Endothelial cell (in vitro differentiated cells): ENCODE results near the gene RCL1. TPM values are rescaled to one million over a fixed set of nuclear protein-coding genes. Genes with fewer than 3 reads are reported as not detected.
A peak's percentile ranks its signal among the peaks of the same experiment; 100 is the strongest.

Experiments used
- DNase-seq: peaks from one replicate; pipeline ENCODE4 v3.0.0; 2021; ENCODE audit warnings: low spot score
- H3K27ac Mint-ChIP-seq: one replicate; pipeline ENCODE4 v1.8.0; 2021; ENCODE audit warnings: mixed read lengths, inconsistent platforms; ENCODE audit not compliant: unreplicated experiment
- H3K27me3 Mint-ChIP-seq: one replicate; pipeline ENCODE4 v1.8.0; 2021; ENCODE audit warnings: mild to moderate bottlenecking, moderate library complexity, mixed read lengths, inconsistent platforms; ENCODE audit not compliant: unreplicated experiment
- H3K36me3 Mint-ChIP-seq: one replicate; pipeline ENCODE4 v1.8.0; 2021; ENCODE audit warnings: mild to moderate bottlenecking, low read depth, mixed read lengths, inconsistent platforms; ENCODE audit not compliant: unreplicated experiment
- H3K4me1 Mint-ChIP-seq: one replicate; pipeline ENCODE4 v1.8.0; 2021; ENCODE audit warnings: mild to moderate bottlenecking, mixed read lengths, inconsistent platforms; ENCODE audit not compliant: unreplicated experiment
- H3K4me3 Mint-ChIP-seq: one replicate; pipeline ENCODE4 v1.8.0; 2021; ENCODE audit warnings: mild to moderate bottlenecking, mixed read lengths, inconsistent platforms; ENCODE audit not compliant: unreplicated experiment
- H3K9me3 Mint-ChIP-seq: one replicate; pipeline ENCODE4 v1.8.0; 2021; ENCODE audit warnings: mixed read lengths, inconsistent platforms; ENCODE audit not compliant: unreplicated experiment
- CTCF ChIP-seq: fragments of 200-600 bp; sonication (generic); IDR thresholded peaks from one replicate; pipeline ENCODE4 v1.5.0; 2021; ENCODE audit warnings: antibody characterized with exemption; ENCODE audit not compliant: unreplicated experiment
- total RNA-seq: library from RNA; stranded (reverse); fragmentation: NEBNext Ultra II Directional; extraction: Animal tissue kit (Norgen Biotek cat#: 25700); gene quantifications from one replicate; pipeline ENCODE4 v1.2.1, GENCODE V29; 2021; ENCODE audit not compliant: unreplicated experiment

The RCL1 gene
- total RNA-seq, 1 donor from 2014 or later, result 12.2 TPM

DNA sequence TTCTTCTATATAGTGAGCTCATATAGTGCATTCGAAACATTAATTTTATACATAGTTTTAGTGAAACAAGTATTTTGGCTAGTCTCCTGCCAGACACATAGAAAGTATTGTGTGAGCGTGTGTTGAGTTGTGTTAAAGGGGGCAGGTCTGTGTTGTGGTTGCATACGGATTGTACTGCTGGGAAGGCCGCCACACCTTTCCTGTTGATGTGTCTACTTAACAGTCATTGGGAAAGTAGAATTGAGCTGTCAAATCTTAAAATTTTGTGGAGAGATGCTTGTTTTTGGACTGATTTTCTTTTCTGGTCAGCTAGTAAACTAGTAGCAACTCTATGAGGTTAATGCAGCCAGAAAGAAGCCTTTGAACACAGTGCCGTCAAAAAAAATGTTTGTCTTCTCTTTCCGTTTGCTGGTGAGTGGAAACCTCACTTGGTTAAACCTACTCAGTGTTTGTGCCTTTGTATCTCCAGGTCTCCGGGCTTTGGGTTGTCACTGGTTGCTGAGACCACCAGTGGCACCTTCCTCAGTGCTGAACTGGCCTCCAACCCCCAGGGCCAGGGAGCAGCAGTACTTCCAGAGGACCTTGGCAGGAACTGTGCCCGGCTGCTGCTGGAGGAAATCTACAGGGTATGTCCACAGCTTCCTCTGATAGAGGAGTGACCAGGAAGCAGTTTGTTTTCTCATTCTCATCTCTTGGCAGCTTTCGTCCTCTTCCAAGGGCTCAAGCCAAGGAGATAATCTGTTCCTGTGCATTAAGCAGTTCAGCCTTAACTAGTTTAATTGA lies 51.5 kb downstream of the RCL1 start:
- Mint-ChIP-seq H3K27ac (peak overlapping the region; percentile 46), H3K27me3 (no peaks in the 10 kb centered on the region), H3K36me3 (peaks cover 3% of the 10 kb centered on the region), H3K4me3 (no peak overlapping the region), H3K9me3 (no peaks in the 10 kb centered on the region), H3K4me1 (peaks cover 10% of the 10 kb centered on the region)
- no peak for TF ChIP-seq CTCF
- DNase-seq, result peak; percentile 12

- Mint-ChIP-seq H3K4me3 (no peak overlapping the region), H3K27ac (no peak overlapping the region), H3K27me3 (peaks cover 2% of the 10 kb centered on the region), H3K9me3 (no peaks in the 10 kb centered on the region), H3K4me1 (peaks cover 16% of the 10 kb centered on the region), H3K36me3 (no peaks in the 10 kb centered on the region)
- DNase-seq, result no peak
- no peak for TF ChIP-seq CTCF
Observed at GRCh38 chr9:4849369-4849768, 56.6 kb downstream of the RCL1 start.

GRCh38 chr9:4850603-4851310 lies 58.0 kb downstream of the RCL1 start:
- H3K4me1 Mint-ChIP-seq, result peaks cover 16% of the 10 kb centered on the region
- no peak overlapping the region for H3K4me3 Mint-ChIP-seq
- peaks cover 2% of the 10 kb centered on the region for H3K27me3 Mint-ChIP-seq
- no peaks in the 10 kb centered on the region for H3K36me3 Mint-ChIP-seq
- peak overlapping the region; percentile 70 for H3K27ac Mint-ChIP-seq
- no peak for DNase-seq
- TF ChIP-seq CTCF, result no peak
- no peaks in the 10 kb centered on the region for H3K9me3 Mint-ChIP-seq

GRCh38 chr9:4852419-4852818 lies 59.7 kb downstream of the RCL1 start:
- no peaks in the 10 kb centered on the region for H3K9me3 Mint-ChIP-seq
- peaks cover 23% of the 10 kb centered on the region for H3K4me1 Mint-ChIP-seq
- H3K36me3 Mint-ChIP-seq, result peaks cover 5% of the 10 kb centered on the region
- no peak overlapping the region for H3K27ac Mint-ChIP-seq
- H3K27me3 Mint-ChIP-seq, result peaks cover 2% of the 10 kb centered on the region
- H3K4me3 Mint-ChIP-seq, result no peak overlapping the region
- DNase-seq, result no peak
- TF ChIP-seq CTCF, result no peak

DNA sequence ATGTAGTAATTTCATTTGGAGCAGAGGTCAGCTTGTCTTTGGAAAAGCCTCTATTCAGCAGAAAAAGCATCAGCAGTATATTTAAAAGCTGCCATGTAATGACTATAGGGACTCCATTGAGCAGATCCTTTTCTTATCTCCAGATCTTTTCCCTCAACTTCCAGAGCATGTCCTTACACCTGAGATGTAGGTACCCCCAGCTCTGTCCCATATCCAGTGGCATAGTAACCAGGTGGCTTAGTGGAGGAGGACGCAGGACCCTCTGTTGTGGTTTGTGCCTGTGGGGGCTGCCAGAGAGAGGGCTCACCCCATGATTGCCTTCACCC lies 61.5 kb downstream of the RCL1 start:
- no peak for DNase-seq
- H3K9me3 Mint-ChIP-seq, result no peaks in the 10 kb centered on the region
- peaks cover 23% of the 10 kb centered on the region for H3K4me1 Mint-ChIP-seq
- peaks cover 5% of the 10 kb centered on the region for H3K36me3 Mint-ChIP-seq
- no peak overlapping the region for H3K4me3 Mint-ChIP-seq
- TF ChIP-seq CTCF, result no peak
- peaks cover 2% of the 10 kb centered on the region for H3K27me3 Mint-ChIP-seq
- no peak overlapping the region for H3K27ac Mint-ChIP-seq
